HG03025 (cell line): ENCODE results near the gene GRK4.
A peak's percentile ranks its signal among the peaks of the same experiment; 100 is the strongest.
"Not testable (repeated sequence)": the region's sequence is repeated elsewhere in the genome, so short reads cannot be mapped to it uniquely, and the experiment has no call there.

Experiments
- ATAC-seq: cut with Tn5 transposase; IDR thresholded peaks from one replicate; pipeline ENCODE4 v1.9.1; 2021; ENCODE audit warnings: mild to moderate bottlenecking, moderate library complexity; ENCODE audit not compliant: unreplicated experiment, low FRiP score

GRK4 gene

GRCh38 chr4:2930135-2930757, 33.1 kb upstream of the GRK4 start:
- no peak for ATAC-seq

DNA sequence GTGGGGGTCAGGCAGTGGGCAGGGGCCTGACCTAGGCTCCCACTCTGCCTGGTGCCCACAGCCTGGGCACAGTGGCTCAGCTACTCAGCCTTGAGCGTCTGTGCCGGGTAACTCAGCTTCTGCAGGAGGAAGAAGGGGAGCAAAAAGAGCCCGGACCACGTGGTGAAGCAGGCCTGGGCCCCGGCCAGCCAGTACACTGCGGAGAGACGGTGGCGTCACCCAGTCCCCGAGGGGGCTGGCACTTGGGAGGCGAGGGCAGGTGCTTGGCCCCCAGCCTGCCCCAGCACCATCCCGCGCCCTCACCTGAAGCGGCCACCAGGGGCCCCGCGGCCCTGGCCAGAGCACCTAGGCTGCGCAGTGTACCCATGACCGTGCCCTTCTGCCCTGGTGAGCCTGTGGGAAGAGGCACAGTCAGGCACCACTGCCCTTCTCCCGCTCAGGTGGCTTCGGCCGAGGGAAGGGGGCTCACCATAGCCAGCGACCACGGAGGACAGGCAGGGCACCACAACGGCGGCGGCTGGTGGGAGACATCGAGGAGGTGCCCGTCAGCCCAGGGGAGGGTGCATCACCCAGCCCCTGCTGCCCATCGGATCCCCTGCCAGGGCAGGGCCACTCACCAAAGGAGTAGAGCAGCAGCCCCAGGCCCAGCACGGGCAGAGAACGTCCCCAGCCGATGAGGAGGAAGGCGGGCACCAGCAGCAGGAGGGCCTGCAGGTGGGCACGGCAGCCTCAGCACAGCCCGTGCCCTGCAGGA, 32.4 kb upstream of the GRK4 start:
- no peak for ATAC-seq

GRCh38 chr4:2931512-2932301, 31.7 kb upstream of the GRK4 start:
- ATAC-seq, result no peak

DNA sequence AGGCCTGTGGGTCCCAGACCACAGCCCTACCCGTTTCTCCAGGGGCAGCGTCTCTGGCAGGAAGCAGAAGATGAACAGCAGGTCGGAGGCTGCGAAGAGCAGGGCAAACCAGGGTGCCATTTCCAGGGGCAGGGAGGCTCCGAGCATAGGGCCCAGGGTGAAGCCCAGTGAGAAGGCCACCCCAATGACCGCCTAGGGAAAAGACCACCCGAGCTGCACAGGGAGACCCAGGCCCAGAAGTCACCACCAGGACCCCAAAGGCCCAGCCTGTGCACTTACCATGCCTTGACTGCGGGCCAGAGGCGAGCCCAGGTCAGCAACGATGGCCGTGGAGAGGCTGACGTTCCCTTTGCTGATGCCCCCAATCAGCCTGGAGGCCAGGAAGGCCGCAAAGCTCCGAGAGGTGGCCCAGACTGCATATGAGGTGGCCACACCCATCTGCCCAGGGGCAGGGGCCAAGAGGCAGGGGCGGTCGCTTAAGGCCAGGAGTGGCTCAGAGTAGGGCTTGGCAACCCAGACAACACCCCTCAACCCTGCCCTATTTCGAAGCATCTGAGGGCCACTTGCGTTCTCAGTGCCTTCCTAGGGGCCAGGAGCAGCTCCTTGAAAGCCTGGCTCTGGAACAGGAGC, 30.9 kb upstream of the GRK4 start:
- no peak for ATAC-seq

- ATAC-seq, result no peak
These were observed 30.3 kb upstream of the GRK4 start for GRCh38 chr4:2932951-2933565.

DNA sequence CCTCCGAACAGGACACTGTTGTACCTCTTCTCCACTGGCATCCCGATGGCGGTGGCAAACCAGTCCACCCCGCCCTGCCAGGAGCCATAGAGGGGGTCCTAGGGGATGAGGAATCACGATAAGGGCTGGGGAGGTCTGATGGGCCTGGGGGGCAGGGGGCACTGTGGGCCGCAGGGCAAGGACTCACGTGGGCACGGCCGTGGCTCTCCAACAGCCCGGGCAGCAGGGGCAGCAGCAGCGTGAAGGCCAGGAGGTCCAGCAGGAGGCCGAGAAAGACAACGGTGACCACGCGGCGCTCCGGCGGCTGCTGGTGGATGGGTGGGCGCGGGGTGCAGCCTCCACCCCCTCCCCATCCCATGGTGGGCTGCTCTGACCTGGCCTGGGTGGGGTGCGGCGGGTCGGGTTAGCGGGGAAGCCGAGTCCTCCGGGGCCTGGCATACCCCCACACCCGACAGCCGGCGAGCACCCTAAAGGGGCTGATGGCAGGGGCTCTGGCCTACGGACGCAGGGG, 29.8 kb upstream of the GRK4 start:
- no peak for ATAC-seq

DNA sequence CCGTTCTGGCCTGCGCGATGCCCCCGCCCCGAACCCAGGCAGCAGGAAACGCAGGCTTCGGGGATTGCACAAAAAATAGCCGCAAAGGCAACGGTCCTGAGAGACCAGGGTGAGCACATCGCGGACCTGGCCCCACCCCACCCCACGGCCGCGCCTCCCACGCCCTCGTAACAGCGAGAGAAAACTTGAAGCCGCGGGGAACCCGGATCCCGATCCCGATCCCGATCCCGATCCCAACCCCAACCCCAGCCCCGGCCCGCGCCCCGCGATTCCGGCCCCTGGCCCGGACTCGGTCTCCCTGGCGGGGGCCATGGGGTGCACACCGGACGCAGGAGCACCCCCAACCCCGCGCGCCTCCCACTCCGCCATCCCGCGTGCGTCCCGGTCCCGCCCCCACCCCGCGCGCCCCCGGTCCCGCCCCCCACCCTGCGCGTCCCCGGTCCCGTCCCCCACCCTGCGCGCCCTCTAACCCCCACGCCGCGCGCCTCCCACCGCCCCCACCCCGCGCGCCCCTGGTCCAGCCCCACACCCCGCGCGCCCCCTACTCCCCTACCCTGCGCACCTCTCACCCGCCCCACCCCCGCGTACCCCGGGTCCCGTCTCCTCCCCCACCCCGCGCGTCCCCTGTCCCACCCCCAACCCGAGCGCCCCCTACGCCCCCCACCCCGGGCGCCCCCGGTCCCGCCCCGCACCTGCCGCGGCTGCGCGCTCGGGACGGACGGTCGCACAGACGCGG, 29.1 kb upstream of the GRK4 start:
- no peak for ATAC-seq

GRCh38 chr4:2934813-2935761, 28.3 kb upstream of the GRK4 start:
- no peak for ATAC-seq

- ATAC-seq, result no peak
These were observed 27.3 kb upstream of the GRK4 start for GRCh38 chr4:2935762-2936743.

GRCh38 chr4:2936773-2937145, 26.6 kb upstream of the GRK4 start:
- ATAC-seq, result peak; percentile 36

GRCh38 chr4:2937146-2937857, 26.1 kb upstream of the GRK4 start:
- no peak for ATAC-seq

- no peak for ATAC-seq
These were observed 25.4 kb upstream of the GRK4 start for GRCh38 chr4:2937986-2938385.

DNA sequence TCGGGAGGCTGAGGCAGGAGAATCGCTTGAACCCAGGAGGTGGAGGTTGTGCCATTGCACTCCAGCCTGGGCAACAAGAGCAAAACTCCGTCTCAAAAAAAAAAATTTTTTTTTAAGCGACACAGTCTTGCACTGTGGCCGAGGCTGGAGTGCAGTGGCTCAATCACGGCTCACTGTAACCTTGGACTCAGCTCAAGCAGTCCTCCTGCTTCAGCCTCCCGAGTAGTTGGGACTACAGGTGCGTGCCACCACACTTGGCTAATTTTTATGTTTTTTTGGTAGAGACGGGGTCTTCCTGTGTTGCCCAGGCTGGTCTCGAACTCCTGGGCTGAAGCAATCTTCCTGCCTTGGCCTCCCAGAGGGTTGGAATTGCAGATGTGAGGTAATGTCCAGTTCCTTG, 25.0 kb upstream of the GRK4 start:
- not testable (repeated sequence) for ATAC-seq

- no peak for ATAC-seq
These were observed 24.5 kb upstream of the GRK4 start for GRCh38 chr4:2938906-2939305.

DNA sequence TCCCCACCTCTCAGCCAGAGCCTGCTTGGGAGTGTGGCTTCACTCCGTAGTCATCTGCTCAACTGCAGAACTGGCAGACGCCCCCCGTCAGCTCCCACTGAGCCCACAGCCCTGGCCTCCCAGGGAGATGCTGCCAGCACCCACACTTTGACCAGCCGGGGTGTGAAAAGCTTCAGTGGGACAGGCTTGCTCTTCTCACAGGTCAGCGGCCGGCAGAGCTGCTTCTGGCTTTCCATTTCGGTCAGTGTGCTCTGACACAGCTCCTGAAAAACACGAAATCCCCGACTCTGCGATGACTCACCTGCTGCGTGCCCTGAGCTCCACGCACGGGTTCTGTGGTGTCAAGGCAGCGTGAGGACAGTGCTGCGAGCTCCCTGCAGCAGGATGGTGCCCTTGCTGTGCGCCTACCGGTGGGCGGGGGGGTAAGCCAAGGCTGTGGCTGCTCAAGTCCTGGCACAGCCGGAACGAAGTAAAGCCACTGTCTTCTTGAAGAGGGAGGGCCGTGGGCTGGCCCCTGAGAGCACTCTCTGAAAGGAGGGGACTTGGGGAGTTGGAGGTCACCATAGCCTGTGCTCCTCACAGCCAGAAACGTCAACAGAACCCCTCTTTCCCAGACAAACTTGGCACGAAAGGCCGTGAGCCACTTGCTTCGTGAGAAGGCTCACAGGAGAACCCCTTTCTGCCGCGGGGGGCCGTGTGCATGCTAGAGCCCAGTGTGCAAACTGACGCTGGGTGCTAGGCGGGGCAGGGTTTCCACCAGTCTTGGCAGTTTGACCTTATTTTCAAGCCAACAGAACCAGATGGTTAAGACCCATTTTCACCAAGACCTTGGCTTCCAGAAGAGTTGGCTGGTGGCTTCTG, 23.8 kb upstream of the GRK4 start:
- ATAC-seq, result no peak
